A673 (cell line): ENCODE measurements around the gene MGMT. TPM values are rescaled to one million over a fixed set of nuclear protein-coding genes. Genes with fewer than 3 reads are reported as not detected.

Experiments used
- BruUV-seq: library from RNA; stranded (reverse); fragments of 400-500 nt; replicated peaks from 2 replicates; lab custom pipeline; 2021; lab: Mats Ljungman, UMichigan
- CTCF ChIA-PET: fragments of 300-600 bp; sonication (Branson Sonifier 250); formaldehyde crosslinking; loops from one replicate; lab custom pipeline; 2022; ENCODE audit warnings: antibody characterized with exemption; lab: Charles Lee
- POLR2A ChIA-PET: fragments of 300-600 bp; sonication (Branson Sonifier 250); formaldehyde crosslinking; loops from one replicate; lab custom pipeline; 2022; ENCODE audit warnings: antibody characterized with exemption; ENCODE audit not compliant: low non-redundant PET; lab: Charles Lee
- DNase-seq: peaks from one replicate; pipeline ENCODE4 v3.0.0-alpha.2; 2015; ENCODE audit warnings: low spot score
- H3K27ac ChIP-seq: fragments of 200-600 bp; sonication (generic); 2 replicates; pipeline ENCODE4 v1.5.1; 2016; ENCODE audit warnings: mixed run types, low read depth, mild to moderate bottlenecking, mixed read lengths, antibody characterized with exemption, low read length; ENCODE audit not compliant: poor library complexity, severe bottlenecking
- H3K27me3 ChIP-seq: fragments of 200-600 bp; sonication (generic); replicated peaks from 2 replicates; pipeline ENCODE4 v1.6.1; 2017; ENCODE audit warnings: mixed run types, low read depth, mild to moderate bottlenecking, mixed read lengths, antibody characterized with exemption, low read length; ENCODE audit not compliant: insufficient read depth, poor library complexity
- H3K36me3 ChIP-seq: fragments of 200-600 bp; sonication (generic); 2 replicates; pipeline ENCODE4 v1.6.1; 2016; ENCODE audit warnings: mixed run types, mild to moderate bottlenecking, mixed read lengths, antibody characterized with exemption, low read length; ENCODE audit not compliant: insufficient read depth, poor library complexity, severe bottlenecking
- H3K4me1 ChIP-seq: fragments of 200-600 bp; sonication (generic); 2 replicates; pipeline ENCODE4 v1.6.1; 2017; ENCODE audit warnings: mixed run types, mild to moderate bottlenecking, mixed read lengths, antibody characterized with exemption, low read length; ENCODE audit not compliant: insufficient read depth, poor library complexity, severe bottlenecking
- H3K4me3 ChIP-seq: fragments of 200-600 bp; sonication (generic); 2 replicates; pipeline ENCODE4 v1.5.1; 2016; ENCODE audit warnings: low read depth, mixed run types, mild to moderate bottlenecking, mixed read lengths, low read length; ENCODE audit not compliant: poor library complexity, severe bottlenecking
- H3K9me3 ChIP-seq: fragments of 200-600 bp; sonication (generic); 2 replicates; pipeline ENCODE4 v1.6.1; 2016; ENCODE audit warnings: mixed run types, low read depth, mild to moderate bottlenecking, mixed read lengths, antibody characterized with exemption, low read length; ENCODE audit not compliant: poor library complexity, severe bottlenecking
- EZH2 ChIP-seq: fragments of 200-600 bp; sonication (generic); IDR thresholded peaks from 2 replicates; pipeline ENCODE4 v1.6.1; 2017; ENCODE audit warnings: borderline replicate concordance, low read depth, mild to moderate bottlenecking, mixed read lengths, antibody characterized with exemption, low read length; ENCODE audit not compliant: poor library complexity, severe bottlenecking
- intact Hi-C: fragments of 100-400 bp; cut with micrococcal nuclease; formaldehyde crosslinking; loops from one replicate; pipeline ENCODE4 v1.10.0; 2022; ENCODE audit not compliant: unreplicated experiment
- total RNA-seq: library from RNA; stranded (reverse); gene quantifications from 2 replicates; pipeline ENCODE4 v1.2.3, GENCODE V29; 2021
- TF ChIP-seq, protein P1 (sequence below): fragments of 300-800, 200-600 bp; sonication (generic); conservative IDR thresholded peaks from 2 replicates; pipeline ENCODE4 v1.5.1; 2017; ENCODE audit warnings: low read depth, mild to moderate bottlenecking, antibody characterized with exemption, low read length, moderate library complexity, mixed read lengths

Gene MGMT
- total RNA-seq, 1 experiment from 2014 or later = 19.5 TPM

DNA sequence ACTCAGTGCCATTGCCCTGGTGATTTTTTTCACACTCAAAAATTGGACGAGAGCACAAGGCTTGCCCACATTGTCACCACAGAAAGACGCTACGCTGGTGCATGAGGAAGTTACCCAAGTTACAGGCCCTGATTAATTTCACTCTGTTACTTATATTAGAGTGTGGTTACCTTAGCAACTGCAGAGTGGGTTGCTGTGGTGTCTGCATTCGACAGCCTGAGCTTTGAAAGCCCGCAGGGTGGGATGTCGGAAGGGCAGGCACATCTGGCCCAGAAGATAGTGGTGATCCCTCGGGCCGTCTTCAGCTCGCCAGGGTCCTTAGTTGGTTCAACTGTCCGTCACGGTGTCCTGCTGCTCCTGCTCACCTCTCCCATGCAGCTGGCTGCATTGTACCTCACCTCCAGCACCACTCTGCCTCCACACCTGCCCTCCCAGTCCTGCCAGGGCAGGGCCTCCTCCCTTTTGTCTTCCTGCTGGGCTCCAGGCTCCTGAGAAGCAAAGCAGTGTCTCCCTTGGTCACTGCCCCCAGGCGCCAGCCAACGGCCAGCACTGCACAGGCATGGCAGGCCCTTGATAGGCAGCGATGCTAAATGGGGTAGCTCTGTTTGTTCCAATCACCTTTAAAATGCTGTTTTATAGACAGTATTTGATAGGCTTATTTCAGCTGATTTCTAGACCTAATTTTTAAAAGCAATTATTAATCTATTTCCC lies 329.8 kb downstream of the MGMT start:
- intact Hi-C loops = no loop called here
- Histone ChIP-seq H3K4me1 (peaks cover 8% of the 10 kb centered on the region), H3K27me3 (peaks cover 3% of the 10 kb centered on the region), H3K27ac (no peak overlapping the region), H3K36me3 (no peaks in the 10 kb centered on the region), H3K9me3 (no peaks in the 10 kb centered on the region), H3K4me3 (no peak overlapping the region)
- ChIA-PET POLR2A (no interaction called here), CTCF (no interaction called here)
- TF ChIP-seq EZH2 = no peak
- TF ChIP-seq, protein P1, sequence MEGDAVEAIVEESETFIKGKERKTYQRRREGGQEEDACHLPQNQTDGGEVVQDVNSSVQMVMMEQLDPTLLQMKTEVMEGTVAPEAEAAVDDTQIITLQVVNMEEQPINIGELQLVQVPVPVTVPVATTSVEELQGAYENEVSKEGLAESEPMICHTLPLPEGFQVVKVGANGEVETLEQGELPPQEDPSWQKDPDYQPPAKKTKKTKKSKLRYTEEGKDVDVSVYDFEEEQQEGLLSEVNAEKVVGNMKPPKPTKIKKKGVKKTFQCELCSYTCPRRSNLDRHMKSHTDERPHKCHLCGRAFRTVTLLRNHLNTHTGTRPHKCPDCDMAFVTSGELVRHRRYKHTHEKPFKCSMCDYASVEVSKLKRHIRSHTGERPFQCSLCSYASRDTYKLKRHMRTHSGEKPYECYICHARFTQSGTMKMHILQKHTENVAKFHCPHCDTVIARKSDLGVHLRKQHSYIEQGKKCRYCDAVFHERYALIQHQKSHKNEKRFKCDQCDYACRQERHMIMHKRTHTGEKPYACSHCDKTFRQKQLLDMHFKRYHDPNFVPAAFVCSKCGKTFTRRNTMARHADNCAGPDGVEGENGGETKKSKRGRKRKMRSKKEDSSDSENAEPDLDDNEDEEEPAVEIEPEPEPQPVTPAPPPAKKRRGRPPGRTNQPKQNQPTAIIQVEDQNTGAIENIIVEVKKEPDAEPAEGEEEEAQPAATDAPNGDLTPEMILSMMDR = no peak
- no TSS peak for BruUV-seq
- no peak for DNase-seq

DNA sequence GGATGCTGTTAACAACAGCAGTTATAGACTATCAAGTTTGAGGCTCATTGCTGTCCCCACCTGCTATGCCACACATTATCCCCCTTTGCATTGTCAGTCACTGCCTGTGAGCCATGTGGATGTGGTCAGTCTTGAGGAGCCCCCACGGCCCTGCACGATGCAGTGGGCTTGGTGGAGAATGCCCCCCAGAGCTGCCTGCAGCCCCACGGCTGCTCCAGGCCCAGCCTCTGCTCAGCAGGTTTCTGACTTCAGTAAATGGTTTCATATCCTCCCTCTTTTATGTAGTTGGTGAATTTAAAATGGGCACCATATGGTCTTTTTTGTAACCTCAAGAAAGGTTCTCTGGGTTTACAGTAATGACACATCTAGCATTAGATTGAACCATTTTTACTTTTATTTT lies 332.9 kb downstream of the MGMT start:
- ChIA-PET CTCF (no interaction called here), POLR2A (no interaction called here)
- intact Hi-C loops = no loop called here
- DNase-seq = no peak
- H3K4me1 ChIP-seq = no peaks in the 10 kb centered on the region
- no TSS peak for BruUV-seq
- H3K9me3 ChIP-seq = peaks cover 16% of the 10 kb centered on the region
- H3K4me3 ChIP-seq = no peak overlapping the region
- peaks cover 3% of the 10 kb centered on the region for H3K27me3 ChIP-seq
- no peak for TF ChIP-seq EZH2
- TF ChIP-seq, protein P1 = no peak
- H3K36me3 ChIP-seq = no peaks in the 10 kb centered on the region
- no peak overlapping the region for H3K27ac ChIP-seq

DNA sequence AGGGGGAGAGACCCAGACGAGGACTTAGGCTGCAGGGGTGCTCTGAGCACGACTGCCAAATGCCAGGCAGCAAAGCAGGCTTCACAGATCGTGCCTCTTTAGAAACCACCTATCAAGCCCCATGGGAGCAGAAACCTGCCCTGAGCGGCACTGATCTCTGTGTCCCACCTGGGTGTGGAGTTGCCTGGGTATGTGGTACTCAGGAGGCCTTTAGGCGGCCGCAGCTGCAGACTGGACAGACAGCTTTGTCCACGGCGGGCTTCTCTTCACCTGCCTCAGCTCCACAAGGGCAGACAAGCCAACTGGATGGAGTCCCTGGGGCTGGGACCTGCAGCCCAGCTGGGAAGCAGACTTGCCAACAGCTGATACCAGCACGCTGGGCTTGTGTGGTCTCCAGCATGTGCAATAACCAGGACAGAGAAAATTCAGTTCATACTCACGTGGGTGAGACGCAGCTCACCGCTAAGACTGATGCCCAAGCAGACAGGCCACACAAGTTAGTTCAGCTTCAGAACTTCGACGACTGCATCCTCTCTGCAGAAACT lies 333.8 kb downstream of the MGMT start:
- no TSS peak for BruUV-seq
- no peaks in the 10 kb centered on the region for H3K36me3 ChIP-seq
- CTCF ChIA-PET = no interaction called here
- TF ChIP-seq EZH2 = no peak
- TF ChIP-seq, protein P1 = no peak
- no peak for DNase-seq
- POLR2A ChIA-PET = interaction anchor here (0.7 kb wide), 1 partner anchor 31 kb away, joined by 4 read pairs; no protein-coding TSS in a partner anchor
- peaks cover 3% of the 10 kb centered on the region for H3K27me3 ChIP-seq
- H3K4me1 ChIP-seq = no peaks in the 10 kb centered on the region
- H3K9me3 ChIP-seq = peaks cover 16% of the 10 kb centered on the region
- intact Hi-C loops = no loop called here
- H3K27ac ChIP-seq = no peak overlapping the region
- no peak overlapping the region for H3K4me3 ChIP-seq
